Measurements from ENCODE around the gene PLP1. TPM values are rescaled to one million over a fixed set of nuclear protein-coding genes. Genes with fewer than 3 reads are reported as not detected.
"Not testable (repeated sequence)": the region's sequence is repeated elsewhere in the genome, so short reads cannot be mapped to it uniquely, and the experiment has no call there.

Gene PLP1
- total RNA-seq, 1 donor from 2014 or later: 0.32 TPM

DNA sequence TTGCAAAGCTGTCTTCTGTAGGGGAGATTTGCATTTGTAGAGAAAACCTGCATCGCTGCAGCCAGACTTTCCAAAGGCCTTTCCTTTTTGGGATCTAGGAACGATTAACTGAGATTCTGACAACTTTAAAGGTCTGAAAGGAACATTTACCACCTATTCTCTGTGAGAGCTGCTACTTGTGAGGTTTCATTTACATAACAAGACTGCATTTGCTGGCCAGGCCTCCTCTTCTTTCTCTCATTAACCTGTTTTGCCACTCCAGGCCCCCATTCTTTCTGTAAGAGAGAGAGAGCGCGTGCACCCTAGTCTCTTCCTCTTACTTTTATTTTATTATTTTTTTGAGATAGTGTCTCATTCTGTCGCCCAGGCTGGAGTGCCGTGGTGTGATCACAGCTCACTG, 34.3 kb upstream of the PLP1 start:
- Mint-ChIP-seq H3K4me1 (ENCODE audit: unreplicated experiment) (no peaks in the 10 kb centered on the region), H3K27ac (ENCODE audit: unreplicated experiment) (no peak overlapping the region), H3K27me3 (ENCODE audit: unreplicated experiment) (no peaks in the 10 kb centered on the region), H3K36me3 (ENCODE audit: unreplicated experiment) (no peaks in the 10 kb centered on the region), H3K4me3 (ENCODE audit: unreplicated experiment) (no peak overlapping the region), H3K9me3 (ENCODE audit: unreplicated experiment) (no peaks in the 10 kb centered on the region)
- TF ChIP-seq, protein P1, sequence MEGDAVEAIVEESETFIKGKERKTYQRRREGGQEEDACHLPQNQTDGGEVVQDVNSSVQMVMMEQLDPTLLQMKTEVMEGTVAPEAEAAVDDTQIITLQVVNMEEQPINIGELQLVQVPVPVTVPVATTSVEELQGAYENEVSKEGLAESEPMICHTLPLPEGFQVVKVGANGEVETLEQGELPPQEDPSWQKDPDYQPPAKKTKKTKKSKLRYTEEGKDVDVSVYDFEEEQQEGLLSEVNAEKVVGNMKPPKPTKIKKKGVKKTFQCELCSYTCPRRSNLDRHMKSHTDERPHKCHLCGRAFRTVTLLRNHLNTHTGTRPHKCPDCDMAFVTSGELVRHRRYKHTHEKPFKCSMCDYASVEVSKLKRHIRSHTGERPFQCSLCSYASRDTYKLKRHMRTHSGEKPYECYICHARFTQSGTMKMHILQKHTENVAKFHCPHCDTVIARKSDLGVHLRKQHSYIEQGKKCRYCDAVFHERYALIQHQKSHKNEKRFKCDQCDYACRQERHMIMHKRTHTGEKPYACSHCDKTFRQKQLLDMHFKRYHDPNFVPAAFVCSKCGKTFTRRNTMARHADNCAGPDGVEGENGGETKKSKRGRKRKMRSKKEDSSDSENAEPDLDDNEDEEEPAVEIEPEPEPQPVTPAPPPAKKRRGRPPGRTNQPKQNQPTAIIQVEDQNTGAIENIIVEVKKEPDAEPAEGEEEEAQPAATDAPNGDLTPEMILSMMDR (IDR thresholded peaks at IDR 0.05): no peak
- DNase-seq (ENCODE audit: extremely low spot score, unreplicated experiment): no peak

DNA sequence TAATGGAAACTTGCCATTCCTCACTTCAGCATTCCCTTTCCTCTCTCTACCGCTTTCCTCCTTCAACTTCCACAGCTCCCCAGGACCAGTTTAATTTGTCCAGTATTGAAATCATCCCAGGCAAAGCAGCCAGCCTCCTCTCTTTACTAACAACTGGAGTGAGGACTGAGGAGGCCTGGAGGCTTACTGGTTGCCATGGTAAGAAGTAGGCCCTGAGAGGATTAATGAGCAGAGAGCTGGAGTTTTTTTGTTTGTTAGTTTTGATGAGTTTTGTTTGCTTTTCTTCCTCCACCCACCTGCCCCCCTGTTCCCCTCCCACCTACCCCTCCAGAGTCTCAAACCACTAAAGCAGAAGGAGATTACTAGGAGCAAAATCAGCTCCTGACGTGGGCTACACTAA, 29.5 kb upstream of the PLP1 start:
- H3K9me3 Mint-ChIP-seq (ENCODE audit: unreplicated experiment): no peaks in the 10 kb centered on the region
- no peak overlapping the region for H3K27ac Mint-ChIP-seq (ENCODE audit: unreplicated experiment)
- no peaks in the 10 kb centered on the region for H3K4me1 Mint-ChIP-seq (ENCODE audit: unreplicated experiment)
- TF ChIP-seq, protein P1 (IDR thresholded peaks at IDR 0.05): no peak
- DNase-seq (ENCODE audit: extremely low spot score, unreplicated experiment): no peak
- H3K4me3 Mint-ChIP-seq (ENCODE audit: unreplicated experiment): no peak overlapping the region
- H3K27me3 Mint-ChIP-seq (ENCODE audit: unreplicated experiment): no peaks in the 10 kb centered on the region
- H3K36me3 Mint-ChIP-seq (ENCODE audit: unreplicated experiment): no peaks in the 10 kb centered on the region

DNA sequence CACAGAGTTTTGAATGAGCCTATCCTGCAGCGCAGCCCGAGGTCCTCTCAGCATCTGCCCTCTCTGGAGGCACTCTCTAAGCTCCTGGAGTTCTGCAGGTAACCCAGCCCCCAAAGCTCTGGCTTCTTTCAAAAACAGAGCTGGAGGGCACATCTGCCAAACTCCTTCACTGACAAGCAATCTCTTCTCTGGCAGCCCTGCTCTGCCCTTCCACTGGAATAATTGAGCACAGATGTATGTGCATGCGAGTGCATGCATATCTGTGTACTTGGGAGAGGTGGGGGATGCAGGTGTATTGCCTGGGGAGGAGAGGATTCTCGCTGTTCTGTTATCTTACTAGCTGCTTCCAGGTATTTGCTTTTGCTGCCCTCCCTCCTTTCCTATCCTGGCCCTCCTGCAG, 22.2 kb upstream of the PLP1 start:
- TF ChIP-seq, protein P1 (IDR thresholded peaks at IDR 0.05): no peak
- Mint-ChIP-seq H3K27me3 (ENCODE audit: unreplicated experiment) (no peaks in the 10 kb centered on the region), H3K36me3 (ENCODE audit: unreplicated experiment) (no peaks in the 10 kb centered on the region), H3K27ac (ENCODE audit: unreplicated experiment) (no peak overlapping the region), H3K4me1 (ENCODE audit: unreplicated experiment) (no peaks in the 10 kb centered on the region), H3K4me3 (ENCODE audit: unreplicated experiment) (no peak overlapping the region), H3K9me3 (ENCODE audit: unreplicated experiment) (no peaks in the 10 kb centered on the region)
- no peak for DNase-seq (ENCODE audit: extremely low spot score, unreplicated experiment)

DNA sequence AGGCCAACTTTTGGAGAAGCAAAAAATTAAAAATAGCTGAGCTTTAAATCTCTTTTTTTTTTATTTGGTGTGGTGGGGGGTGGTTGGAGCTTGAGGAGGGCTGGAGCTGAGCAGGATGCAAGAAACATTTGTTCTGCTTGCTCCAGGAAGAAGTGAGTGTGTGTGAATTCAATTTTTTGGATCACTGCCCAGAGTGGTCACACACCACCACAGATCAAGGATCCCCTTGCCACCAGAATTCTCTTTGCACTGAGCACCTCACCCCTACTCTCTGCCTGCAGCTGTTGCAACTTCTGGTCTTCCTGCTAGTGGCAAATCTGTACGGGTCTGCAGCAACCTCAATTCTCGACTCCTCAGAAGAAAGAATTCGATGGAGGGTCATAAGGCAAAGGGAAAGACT, 19.9 kb upstream of the PLP1 start:
- Mint-ChIP-seq H3K4me1 (ENCODE audit: unreplicated experiment) (no peaks in the 10 kb centered on the region), H3K27me3 (ENCODE audit: unreplicated experiment) (no peaks in the 10 kb centered on the region)

DNA sequence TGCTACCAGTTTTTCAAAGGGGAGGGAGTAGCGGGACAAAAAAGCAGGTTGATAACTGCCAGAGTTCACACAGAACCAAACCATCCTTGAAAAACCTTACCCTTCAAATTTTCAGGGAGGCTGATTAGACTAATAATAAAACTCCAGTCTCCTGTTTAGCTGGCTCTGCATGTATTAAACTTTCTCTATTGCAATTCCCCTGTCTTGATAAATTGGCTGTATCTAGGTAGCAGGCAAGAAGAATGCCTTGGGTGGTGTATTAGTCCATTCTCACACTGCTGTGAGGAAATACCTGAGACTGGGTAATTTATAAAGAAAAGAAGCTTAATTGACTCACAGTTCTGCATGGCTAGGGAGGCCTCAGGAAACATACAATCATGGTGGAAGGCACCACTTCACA, 18.1 kb upstream of the PLP1 start:
- DNase-seq (ENCODE audit: extremely low spot score, unreplicated experiment): no peak
- TF ChIP-seq, protein P1 (IDR thresholded peaks at IDR 0.05): no peak
- Mint-ChIP-seq H3K36me3 (ENCODE audit: unreplicated experiment) (no peaks in the 10 kb centered on the region), H3K4me1 (ENCODE audit: unreplicated experiment) (no peaks in the 10 kb centered on the region), H3K27ac (ENCODE audit: unreplicated experiment) (no peak overlapping the region), H3K9me3 (ENCODE audit: unreplicated experiment) (no peaks in the 10 kb centered on the region), H3K4me3 (ENCODE audit: unreplicated experiment) (no peak overlapping the region), H3K27me3 (ENCODE audit: unreplicated experiment) (no peaks in the 10 kb centered on the region)

More for the DNA sequence above, 19.9 kb upstream of the PLP1 start:
- TF ChIP-seq, protein P1 (IDR thresholded peaks at IDR 0.05): no peak
- H3K4me3 Mint-ChIP-seq (ENCODE audit: unreplicated experiment): no peak overlapping the region
- DNase-seq (ENCODE audit: extremely low spot score, unreplicated experiment): no peak
- H3K9me3 Mint-ChIP-seq (ENCODE audit: unreplicated experiment): no peaks in the 10 kb centered on the region
- no peaks in the 10 kb centered on the region for H3K36me3 Mint-ChIP-seq (ENCODE audit: unreplicated experiment)
- H3K27ac Mint-ChIP-seq (ENCODE audit: unreplicated experiment): no peak overlapping the region

DNA sequence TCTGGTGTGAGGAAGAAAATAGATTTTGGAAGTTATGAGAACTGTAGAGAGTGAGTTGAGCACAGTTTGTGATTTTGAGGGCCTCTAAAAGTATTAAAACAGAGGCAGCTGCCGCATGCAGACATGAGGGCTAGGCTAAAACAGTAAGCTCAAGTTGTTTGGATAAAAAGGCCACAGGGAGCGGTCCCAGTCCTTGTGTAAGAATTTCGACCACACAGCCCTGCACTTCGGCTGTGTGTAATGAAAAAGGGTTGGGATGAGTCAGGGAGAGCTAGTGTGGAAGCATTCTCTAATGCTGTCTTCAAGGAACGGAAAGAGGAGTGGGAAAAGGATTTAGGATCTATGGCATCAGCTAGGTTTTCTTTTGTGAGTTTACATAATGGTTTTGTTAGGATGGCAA, 13.1 kb upstream of the PLP1 start:
- not testable (repeated sequence) for DNase-seq (ENCODE audit: extremely low spot score, unreplicated experiment); H3K4me1 Mint-ChIP-seq (ENCODE audit: unreplicated experiment)

DNA sequence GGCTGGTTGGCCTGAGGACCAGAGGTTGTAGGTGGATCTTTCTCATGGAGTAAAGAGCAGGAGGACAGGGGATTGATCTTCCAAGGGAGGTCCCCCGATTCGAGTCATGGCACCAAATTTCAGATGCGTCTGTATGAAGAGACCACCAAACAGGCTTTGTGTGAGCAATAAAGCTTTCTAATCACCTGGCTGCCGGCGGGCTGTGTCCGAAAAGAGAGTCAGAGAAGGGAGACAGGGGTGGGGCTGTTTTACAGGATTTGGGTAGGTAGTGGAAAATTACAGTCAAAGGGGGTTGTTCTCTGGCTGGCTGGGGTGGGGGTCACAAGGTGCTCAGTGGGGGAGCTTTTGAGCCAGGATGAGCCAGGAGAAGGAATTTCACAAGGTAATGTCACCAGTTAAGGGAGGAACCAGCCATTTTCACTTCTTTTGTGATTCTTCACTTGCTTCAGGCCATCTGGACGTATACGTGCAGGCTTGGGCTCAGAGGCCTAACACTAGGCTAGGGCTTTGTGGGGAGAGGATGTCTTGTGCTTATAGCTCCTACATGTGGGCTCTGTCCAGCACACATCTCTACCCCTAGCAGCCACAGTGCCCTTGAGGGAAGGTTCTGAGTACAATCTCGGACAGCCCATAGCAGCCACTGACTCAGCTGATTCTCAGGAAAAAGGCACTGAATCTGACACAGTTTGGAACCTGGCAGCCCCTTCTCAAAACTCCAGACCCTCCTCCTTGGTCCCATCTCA, 9.7 kb upstream of the PLP1 start:
- H3K36me3 Mint-ChIP-seq (ENCODE audit: unreplicated experiment); H3K9me3 Mint-ChIP-seq (ENCODE audit: unreplicated experiment); DNase-seq (ENCODE audit: extremely low spot score, unreplicated experiment); H3K27ac Mint-ChIP-seq (ENCODE audit: unreplicated experiment); H3K4me3 Mint-ChIP-seq (ENCODE audit: unreplicated experiment); H3K4me1 Mint-ChIP-seq (ENCODE audit: unreplicated experiment); H3K27me3 Mint-ChIP-seq (ENCODE audit: unreplicated experiment): not testable (repeated sequence)

More for the DNA sequence above, 13.1 kb upstream of the PLP1 start:
- H3K27ac Mint-ChIP-seq (ENCODE audit: unreplicated experiment); H3K4me3 Mint-ChIP-seq (ENCODE audit: unreplicated experiment); H3K27me3 Mint-ChIP-seq (ENCODE audit: unreplicated experiment); H3K9me3 Mint-ChIP-seq (ENCODE audit: unreplicated experiment); H3K36me3 Mint-ChIP-seq (ENCODE audit: unreplicated experiment): not testable (repeated sequence)
